Motor neuron (in vitro differentiated cells): ENCODE results near the gene NBPF3. TPM values are rescaled to one million over a fixed set of nuclear protein-coding genes. Genes with fewer than 3 reads are reported as not detected.

ENCODE experiments used
- ATAC-seq, 8 experiments: fragments of 200-7000 bp; cut with Tn5 transposase; replicated peaks in 6 of 8; 2 replicates each; pipeline ENCODE4 v1.8.0; 2021; ENCODE audit warnings: mild to moderate bottlenecking in 8 of 8, moderate library complexity in 8 of 8
- H3K27ac ChIP-seq, 2 donors: fragments of 250-450 bp; sonication (Bioruptor Pico); 2 replicates each; pipeline ENCODE4 v1.9.0; 2021; ENCODE audit warnings: antibody characterized with exemption in 2 of 2, mild to moderate bottlenecking in 2 of 2, moderate library complexity in 1 of 2
- H3K4me1 ChIP-seq, 2 donors: fragments of 250-450 bp; sonication (Bioruptor Pico); replicated peaks in 1 of 2; 2 replicates each; pipeline ENCODE4 v1.6.1; 2021; ENCODE audit warnings: antibody characterized with exemption in 2 of 2, mild to moderate bottlenecking in 2 of 2, moderate library complexity in 1 of 2
- H3K4me3 ChIP-seq, 5 donors: fragments of 250-450 bp; sonication (Bioruptor Pico); 2 replicates each; pipeline ENCODE4 v1.9.0; 2021; ENCODE audit warnings: antibody characterized with exemption in 5 of 5, mild to moderate bottlenecking in 5 of 5, moderate library complexity in 4 of 5
- WGBS, 10 experiments: fragments of 450-650 bp; shearing (Covaris generic); methylation state at CpG; one replicate each; pipeline ENCODE4 v1.0.0; 2022; 5-methylcytosine and 5-hydroxymethylcytosine counted together
- in situ Hi-C, 9 experiments: fragments of 400-800 bp; cut with MboI; loops; one replicate each; pipeline ENCODE4 v1.15.0; 2021; ENCODE audit warnings: low sequenced_read_pairs in 9 of 9, low pct_unique_long_range_greater_than_20kb in 2 of 9; ENCODE audit not compliant: unreplicated experiment in 9 of 9
- total RNA-seq, 8 experiments: library from RNA; unstranded; fragments of 300-600 nt; gene quantifications; 2 replicates each; pipeline versions ENCODE4 v1.2.3 to v1.2.4, GENCODE V29; 2022

The NBPF3 gene
- total RNA-seq, 8 experiments from 2014 or later, result 5.0 to 18.1 (median 10.7) TPM

GRCh38 chr1:21489146-21489545, 49.2 kb downstream of the NBPF3 start:
- in situ Hi-C loops, result loop anchor here in 1 of 9 experiments (25.0 kb wide), 1 partner anchor 227 kb away; no protein-coding TSS in a partner anchor
- Histone ChIP-seq H3K27ac (no peak overlapping the region), H3K4me3 (no peak overlapping the region), H3K4me1 (peaks cover 0 to 4% of the 10 kb centered on the region in 2 donors)
- ATAC-seq, result no peak
- WGBS, 10 experiments, result 70 to 100% (median 87%) methylated on average over 1 to 8 of the region's 11 CpGs; no CpG with 5 or more reads in 5 of the 10 experiments

DNA sequence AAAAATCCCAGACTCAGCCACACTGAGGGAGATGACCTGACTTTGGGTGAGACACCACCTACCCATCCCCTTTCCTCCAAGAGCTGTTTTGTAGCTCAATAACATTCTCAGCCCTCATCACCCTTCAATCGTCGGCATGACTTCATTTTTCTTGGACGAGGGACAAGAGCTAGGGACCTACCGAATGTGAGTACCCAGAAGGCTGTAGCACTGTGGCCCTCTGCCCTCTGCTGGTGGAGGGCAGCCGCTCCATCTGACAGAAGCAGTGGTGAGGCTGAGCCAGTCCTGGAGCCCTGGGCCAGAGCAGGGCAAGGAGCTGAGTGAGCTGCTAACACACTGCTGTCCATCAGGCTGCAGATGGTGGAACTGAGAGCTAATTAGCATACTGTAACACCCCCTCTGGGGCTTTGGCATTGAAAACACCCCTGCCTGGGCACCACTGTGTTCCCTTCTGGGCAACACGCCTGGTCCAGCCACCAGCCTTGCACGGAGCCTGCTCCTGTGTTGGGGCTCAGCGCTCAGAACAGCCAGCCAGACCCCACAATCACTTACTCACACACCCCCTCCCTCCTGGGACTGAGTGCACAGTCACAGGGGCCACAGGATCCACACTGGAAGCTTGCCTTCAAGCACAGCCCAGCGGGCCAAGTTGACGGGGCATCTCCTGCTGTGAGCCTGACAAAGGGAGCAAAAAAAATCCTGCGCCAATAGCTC, 51.0 kb downstream of the NBPF3 start:
- peak in 6 of 8 experiments; percentile 39 to 94 (median 84) for ATAC-seq
- 0 to 89% (median 47%) methylated on average over 2 to 10 of the region's 11 CpGs; no CpG with 5 or more reads in 2 of the 10 experiments for WGBS, 10 experiments
- in situ Hi-C loops, result loop anchor here in 1 of 9 experiments (25.0 kb wide), 1 partner anchor 229 kb away; no protein-coding TSS in a partner anchor

GRCh38 chr1:21491488-21492355, 51.8 kb downstream of the NBPF3 start:
- 0 to 100% (median 60%) methylated on average over 1 to 6 of the region's 8 CpGs; no CpG with 5 or more reads in 1 of the 10 experiments for WGBS, 10 experiments
- in situ Hi-C loops, result loop anchor here in 1 of 9 experiments (25.0 kb wide), 1 partner anchor 229 kb away; no protein-coding TSS in a partner anchor
- no peak overlapping the region for H3K4me3 ChIP-seq
- H3K4me1 ChIP-seq, result peaks cover 0 to 10% of the 10 kb centered on the region in 2 donors
- peak in 6 of 8 experiments; percentile 12 to 80 (median 40) for ATAC-seq
- H3K27ac ChIP-seq, result no peak overlapping the region

More for the DNA sequence above, 51.0 kb downstream of the NBPF3 start:
- peaks cover 0 to 10% of the 10 kb centered on the region in 2 donors for H3K4me1 ChIP-seq
- H3K27ac ChIP-seq, result no peak overlapping the region
- H3K4me3 ChIP-seq, result no peak overlapping the region

DNA sequence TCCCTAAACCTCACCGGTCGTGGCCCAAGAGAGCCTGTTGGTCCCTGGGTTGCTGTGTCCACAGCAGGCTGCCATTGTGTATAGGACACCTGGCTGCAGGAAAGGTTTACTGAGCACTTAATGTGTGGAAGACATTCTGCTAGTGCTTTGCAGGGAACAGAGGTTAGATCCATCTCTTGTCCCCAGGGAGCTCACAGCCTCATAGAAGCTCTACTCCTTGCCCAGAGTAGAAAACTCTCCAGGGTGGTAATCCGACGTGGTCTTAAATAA, 52.4 kb downstream of the NBPF3 start:
- H3K4me3 ChIP-seq, result no peak overlapping the region
- ATAC-seq, result no peak
- peaks cover 0 to 10% of the 10 kb centered on the region in 2 donors for H3K4me1 ChIP-seq
- in situ Hi-C loops, result loop anchor here in 1 of 9 experiments (25.0 kb wide), 1 partner anchor 230 kb away; no protein-coding TSS in a partner anchor
- WGBS, 10 experiments, result 20 to 86% (median 63%) methylated on average over 2 to 4 of the region's 4 CpGs; no CpG with 5 or more reads in 3 of the 10 experiments
- H3K27ac ChIP-seq, result no peak overlapping the region

DNA sequence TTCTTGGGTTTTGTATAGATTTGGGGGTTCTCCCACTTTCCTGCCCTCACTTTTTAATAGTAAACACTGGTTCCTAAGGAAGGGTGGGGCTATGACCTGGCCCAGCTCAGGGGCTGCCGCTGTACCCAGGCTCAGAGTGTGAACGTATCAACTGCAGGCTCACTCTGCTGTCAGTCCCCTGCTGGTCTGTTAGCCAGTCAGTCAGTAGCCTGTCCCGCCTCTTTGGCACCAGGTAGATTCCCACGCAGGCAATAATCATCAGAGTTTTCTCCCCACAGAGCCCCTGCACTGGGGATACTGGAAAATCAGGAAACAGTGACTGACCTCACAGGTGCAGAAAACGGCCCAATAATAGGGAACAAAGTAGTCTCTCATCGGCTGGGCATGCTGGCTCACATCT, 54.3 kb downstream of the NBPF3 start:
- in situ Hi-C loops, result loop anchor here in 1 of 9 experiments (25.0 kb wide), 1 partner anchor 232 kb away; no protein-coding TSS in a partner anchor
- 54 to 92% (median 80%) methylated on average over 1 to 5 of the region's 6 CpGs; no CpG with 5 or more reads in 3 of the 10 experiments for WGBS, 10 experiments
- Histone ChIP-seq H3K4me3 (no peak overlapping the region), H3K27ac (no peak overlapping the region), H3K4me1 (peaks cover 0 to 10% of the 10 kb centered on the region in 2 donors)
- ATAC-seq, result no peak

DNA sequence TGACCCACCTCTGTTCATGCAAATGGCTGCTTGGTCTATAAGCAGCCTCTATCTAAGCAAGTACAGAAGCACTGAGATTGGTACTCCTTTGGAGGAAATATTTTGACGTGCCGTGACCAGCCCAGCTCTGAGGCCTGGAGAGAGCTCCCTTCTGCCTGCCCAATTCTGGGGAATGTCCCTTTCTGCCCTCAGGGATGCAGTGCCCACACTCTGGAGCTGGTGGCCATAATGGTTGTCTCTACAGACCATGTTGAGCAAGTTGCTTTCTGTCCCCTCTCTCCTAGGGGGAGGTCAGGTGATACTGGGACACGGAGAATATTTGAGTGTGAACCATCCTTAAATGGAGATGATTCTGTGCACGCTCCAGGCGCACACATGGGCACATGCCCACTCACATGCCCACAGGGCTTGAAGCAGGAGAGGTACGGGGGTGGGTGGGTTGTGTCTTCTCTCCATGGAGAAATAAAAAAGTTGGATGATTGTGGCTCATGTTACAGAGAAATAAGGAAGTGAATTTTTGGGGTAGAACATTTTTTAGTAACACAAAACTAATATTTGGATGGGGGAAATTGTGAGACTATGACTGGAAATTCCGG, 55.4 kb downstream of the NBPF3 start:
- no peak for ATAC-seq
- Histone ChIP-seq H3K27ac (no peak overlapping the region), H3K4me3 (no peak overlapping the region), H3K4me1 (peaks cover 0 to 10% of the 10 kb centered on the region in 2 donors)
- 54 to 100% (median 90%) methylated on average over 1 to 7 of the region's 7 CpGs for WGBS, 10 experiments
- in situ Hi-C loops, result loop anchor here in 1 of 9 experiments (25.0 kb wide), 1 partner anchor 233 kb away; no protein-coding TSS in a partner anchor

DNA sequence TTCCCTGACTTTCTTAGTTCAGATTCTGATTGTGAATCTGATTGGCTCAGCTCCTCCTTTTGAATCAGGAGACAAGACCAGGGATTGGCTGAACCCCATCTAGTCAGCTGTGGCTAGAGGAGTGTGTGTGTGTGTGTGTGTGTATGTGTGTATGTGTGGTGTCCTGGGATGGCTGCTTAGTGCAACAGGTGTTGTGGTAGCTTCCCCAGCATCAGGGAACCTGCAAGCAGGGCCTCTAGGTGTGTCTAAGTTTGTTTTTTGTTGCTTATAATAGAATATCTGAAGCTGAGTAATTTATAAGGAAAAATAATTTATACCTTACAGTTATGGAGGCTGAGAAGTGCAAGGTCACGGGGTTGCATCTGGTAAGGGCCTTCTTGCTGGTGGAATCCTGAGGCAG, 56.1 kb downstream of the NBPF3 start:
- Histone ChIP-seq H3K27ac (no peak overlapping the region), H3K4me1 (peaks cover 0 to 10% of the 10 kb centered on the region in 2 donors), H3K4me3 (no peak overlapping the region)
- no peak for ATAC-seq
- WGBS, 10 experiments, result 100% methylated on average over 1 of the region's 1 CpG; no CpG with 5 or more reads in 8 of the 10 experiments
- in situ Hi-C loops, result loop anchor here in 1 of 9 experiments (25.0 kb wide), 1 partner anchor 234 kb away; no protein-coding TSS in a partner anchor

GRCh38 chr1:21496886-21497285, 56.9 kb downstream of the NBPF3 start:
- 14 to 100% (median 77%) methylated on average over 1 to 3 of the region's 3 CpGs; no CpG with 5 or more reads in 6 of the 10 experiments for WGBS, 10 experiments
- Histone ChIP-seq H3K27ac (no peak overlapping the region), H3K4me3 (no peak overlapping the region), H3K4me1 (peaks cover 0 to 10% of the 10 kb centered on the region in 2 donors)
- ATAC-seq, result peak in 1 of 8 experiments; percentile 31
- in situ Hi-C loops, result loop anchor here in 1 of 9 experiments (25.0 kb wide), 1 partner anchor 235 kb away; no protein-coding TSS in a partner anchor

DNA sequence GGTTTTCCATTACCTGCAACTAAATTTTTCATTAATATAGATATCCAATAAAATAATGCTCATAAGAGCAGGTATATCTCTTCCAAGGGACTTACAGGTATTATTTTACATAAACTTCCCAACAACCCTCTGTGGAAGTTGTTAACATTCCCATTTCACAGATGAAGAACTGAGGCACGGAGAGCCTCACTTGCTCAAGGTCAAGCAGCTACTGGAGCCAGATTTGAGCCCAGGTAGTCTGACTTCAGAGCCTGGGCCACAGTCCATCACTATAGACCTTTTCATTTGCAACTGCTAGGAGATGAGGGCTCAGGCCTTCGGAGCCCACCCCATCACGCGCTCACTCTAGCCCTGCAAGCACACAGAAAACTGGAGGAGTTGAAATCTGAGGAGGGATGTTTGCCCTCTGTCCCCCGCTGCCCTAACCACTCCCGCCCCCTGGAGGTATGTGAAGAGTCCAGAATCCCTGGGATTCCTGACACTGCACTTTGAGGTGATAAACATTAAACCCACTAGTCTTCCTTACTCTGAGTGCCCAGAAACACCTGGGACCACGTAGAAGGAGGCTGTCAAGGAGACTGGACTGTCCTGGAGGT, 57.6 kb downstream of the NBPF3 start:
- WGBS, 10 experiments, result 0 to 100% (median 65%) methylated on average over 1 to 7 of the region's 7 CpGs; no CpG with 5 or more reads in 3 of the 10 experiments
- H3K4me3 ChIP-seq, result no peak overlapping the region
- peaks cover 0 to 6% of the 10 kb centered on the region in 2 donors for H3K4me1 ChIP-seq
- in situ Hi-C loops, result loop anchor here in 1 of 9 experiments (25.0 kb wide), 1 partner anchor 235 kb away; no protein-coding TSS in a partner anchor
- no peak overlapping the region for H3K27ac ChIP-seq
- peak in 1 of 8 experiments; percentile 43 for ATAC-seq

DNA sequence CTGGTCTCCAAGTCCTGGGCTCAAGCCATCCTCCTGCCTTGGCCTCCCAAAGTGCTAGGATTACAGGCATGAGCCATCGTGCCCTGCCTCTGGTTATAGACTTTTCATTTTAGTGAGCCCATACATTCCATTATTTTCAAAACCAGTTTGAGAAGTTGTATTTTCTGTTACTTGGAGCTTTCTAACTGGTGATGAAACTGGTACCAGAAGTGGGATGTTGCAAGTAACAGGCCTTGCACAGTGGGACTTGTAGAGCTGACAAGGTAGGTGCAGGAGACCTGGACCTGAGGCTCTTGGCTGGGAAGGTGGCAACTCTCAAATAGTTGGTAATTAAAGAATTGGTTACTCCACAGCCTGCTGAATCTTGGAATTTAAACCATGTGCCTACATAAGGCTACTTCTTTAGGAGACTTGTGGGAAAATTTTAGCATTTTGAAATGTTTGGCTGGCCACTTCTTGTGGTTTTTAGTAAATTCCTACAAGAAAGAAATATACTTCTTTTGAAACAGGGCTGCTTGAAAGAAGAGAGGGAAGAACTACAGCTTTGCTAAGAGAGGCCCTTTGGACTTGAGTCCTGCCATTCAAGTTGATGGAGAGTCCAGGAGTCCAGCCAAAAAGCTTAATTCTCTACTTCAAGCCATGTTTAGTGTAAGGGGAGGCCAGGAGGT, 59.5 kb downstream of the NBPF3 start:
- no peak overlapping the region for H3K27ac ChIP-seq

GRCh38 chr1:21503706-21504377, 63.9 kb downstream of the NBPF3 start:
- H3K4me3 ChIP-seq, result no peak overlapping the region
- WGBS, 10 experiments, result 40 to 100% (median 58%) methylated on average over 1 to 7 of the region's 7 CpGs; no CpG with 5 or more reads in 2 of the 10 experiments
- H3K4me1 ChIP-seq, result peaks cover 0 to 3% of the 10 kb centered on the region in 2 donors
- H3K27ac ChIP-seq, result no peak overlapping the region
- peak in 1 of 8 experiments; percentile 16 for ATAC-seq
- in situ Hi-C loops, result loop anchor here in 2 of 9 experiments (10.0 to 25.0 kb wide), 2 partner anchors 151 to 158 kb away; partner anchors contain the start of gene RAP1GAP (in 1 of the 2)

More for the DNA sequence above, 59.5 kb downstream of the NBPF3 start:
- ATAC-seq, result no peak
- WGBS, 10 experiments, result 78 to 100% (median 82%) methylated on average over 1 of the region's 1 CpG; no CpG with 5 or more reads in 6 of the 10 experiments
- peaks cover 0 to 6% of the 10 kb centered on the region in 2 donors for H3K4me1 ChIP-seq
- in situ Hi-C loops, result loop anchor here in 1 of 9 experiments (25.0 kb wide), 1 partner anchor 237 kb away; no protein-coding TSS in a partner anchor
- H3K4me3 ChIP-seq, result no peak overlapping the region
